ENCODE results near the gene IFRD2. TPM values are rescaled to one million over a fixed set of nuclear protein-coding genes. Genes with fewer than 3 reads are reported as not detected.
A peak's percentile ranks its signal among the peaks of the same experiment; 100 is the strongest.

IFRD2 gene
- total and polyA plus RNA-seq, 2 of the 13 experiments (the other 11 are each of a cell fraction or from before 2014, with no cell fraction given), result 32.8 to 96.1 TPM

DNA sequence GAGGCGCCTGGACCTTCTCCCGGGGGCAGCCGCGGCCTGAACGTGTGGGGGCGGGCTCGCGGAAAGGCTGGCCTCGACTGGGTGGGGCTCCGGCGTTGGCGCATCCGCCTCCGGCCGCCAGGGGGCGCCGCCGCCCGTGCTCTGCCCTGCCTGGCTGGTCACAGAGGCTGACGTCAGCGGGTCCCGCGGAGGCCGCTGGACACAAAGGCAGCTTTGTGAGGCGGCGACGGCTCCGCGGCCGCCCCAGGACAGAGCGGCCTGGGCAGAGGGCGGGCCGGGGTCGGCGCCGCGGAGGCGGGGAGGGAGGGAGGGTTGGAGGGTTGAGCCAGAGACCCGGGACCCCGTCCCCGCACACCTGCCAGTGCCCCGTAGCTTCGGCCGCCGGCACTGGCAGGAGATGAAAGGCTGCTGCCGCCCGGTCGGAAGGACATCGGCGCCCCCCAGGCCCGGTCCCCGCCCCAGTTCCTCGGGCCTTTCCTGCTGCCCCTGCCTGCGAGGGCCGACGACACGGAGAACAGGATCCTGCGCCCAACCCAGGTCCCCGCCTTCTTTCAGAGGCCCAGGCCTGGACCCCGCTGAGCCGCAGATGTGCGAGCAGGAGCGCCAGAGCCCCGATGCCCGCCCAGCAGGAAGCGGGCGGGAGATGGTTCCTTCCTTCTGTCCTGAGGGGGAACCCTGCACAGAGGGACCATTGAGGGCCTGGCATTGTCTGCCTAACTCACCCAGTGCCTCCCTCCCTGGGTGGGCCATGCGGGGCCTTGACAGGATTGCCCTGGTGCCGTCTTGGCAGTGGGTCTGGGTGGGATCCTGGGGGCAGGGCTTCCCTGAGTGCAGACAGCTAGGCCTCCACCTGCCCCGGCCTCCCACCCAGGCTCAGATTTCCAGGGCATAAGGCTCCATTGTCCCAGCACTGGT is 31.9 kb downstream of the IFRD2 start (continued):
- TF ChIP-seq, protein P1, sequence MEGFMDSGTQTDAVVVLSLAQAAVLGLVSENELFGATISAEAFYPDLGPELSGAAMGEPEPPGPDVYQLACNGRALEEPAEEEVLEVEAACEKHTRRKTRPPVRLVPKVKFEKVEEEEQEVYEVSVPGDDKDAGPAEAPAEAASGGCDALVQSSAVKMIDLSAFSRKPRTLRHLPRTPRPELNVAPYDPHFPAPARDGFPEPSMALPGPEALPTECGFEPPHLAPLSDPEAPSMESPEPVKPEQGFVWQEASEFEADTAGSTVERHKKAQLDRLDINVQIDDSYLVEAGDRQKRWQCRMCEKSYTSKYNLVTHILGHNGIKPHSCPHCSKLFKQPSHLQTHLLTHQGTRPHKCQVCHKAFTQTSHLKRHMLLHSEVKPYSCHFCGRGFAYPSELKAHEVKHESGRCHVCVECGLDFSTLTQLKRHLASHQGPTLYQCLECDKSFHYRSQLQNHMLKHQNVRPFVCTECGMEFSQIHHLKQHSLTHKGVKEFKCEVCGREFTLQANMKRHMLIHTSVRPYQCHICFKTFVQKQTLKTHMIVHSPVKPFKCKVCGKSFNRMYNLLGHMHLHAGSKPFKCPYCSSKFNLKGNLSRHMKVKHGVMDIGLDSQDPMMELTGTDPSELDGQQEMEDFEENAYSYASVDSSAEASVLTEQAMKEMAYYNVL (CRISPR knock-in tag; IDR thresholded peaks at IDR 0.05; ENCODE audit: borderline replicate concordance), result peak; percentile 76; the same call in 1 of the 2 replicates
- TF ChIP-seq ZNF513 (CRISPR knock-in tag; conservative IDR thresholded peaks at IDR 0.05), result no peak
- TF ChIP-seq ZNF280D (CRISPR knock-in tag; IDR thresholded peaks at IDR 0.05), result peak; percentile 53; the same call in 1 of the 2 replicates
- no peak for TF ChIP-seq ZMAT5 (CRISPR knock-in tag; IDR thresholded peaks at IDR 0.05; ENCODE audit: borderline replicate concordance, low read depth)
- TF ChIP-seq HNF4A (CRISPR knock-in tag; IDR thresholded peaks at IDR 0.05), result peak; percentile 72
- peak; percentile 70; the same call in 1 of the 2 replicates for TF ChIP-seq TARDBP (CRISPR knock-in tag; IDR thresholded peaks at IDR 0.05)
- TF ChIP-seq U2AF1 (optimal IDR thresholded peaks at IDR 0.05; ENCODE audit: low read depth, low read length), result no peak
- peak; percentile 41 for TF ChIP-seq NR2F6 (IDR thresholded peaks at IDR 0.05)
- peak; percentile 75 for TF ChIP-seq NR2F6 (CRISPR knock-in tag; IDR thresholded peaks at IDR 0.05)
- TF ChIP-seq, protein P2, sequence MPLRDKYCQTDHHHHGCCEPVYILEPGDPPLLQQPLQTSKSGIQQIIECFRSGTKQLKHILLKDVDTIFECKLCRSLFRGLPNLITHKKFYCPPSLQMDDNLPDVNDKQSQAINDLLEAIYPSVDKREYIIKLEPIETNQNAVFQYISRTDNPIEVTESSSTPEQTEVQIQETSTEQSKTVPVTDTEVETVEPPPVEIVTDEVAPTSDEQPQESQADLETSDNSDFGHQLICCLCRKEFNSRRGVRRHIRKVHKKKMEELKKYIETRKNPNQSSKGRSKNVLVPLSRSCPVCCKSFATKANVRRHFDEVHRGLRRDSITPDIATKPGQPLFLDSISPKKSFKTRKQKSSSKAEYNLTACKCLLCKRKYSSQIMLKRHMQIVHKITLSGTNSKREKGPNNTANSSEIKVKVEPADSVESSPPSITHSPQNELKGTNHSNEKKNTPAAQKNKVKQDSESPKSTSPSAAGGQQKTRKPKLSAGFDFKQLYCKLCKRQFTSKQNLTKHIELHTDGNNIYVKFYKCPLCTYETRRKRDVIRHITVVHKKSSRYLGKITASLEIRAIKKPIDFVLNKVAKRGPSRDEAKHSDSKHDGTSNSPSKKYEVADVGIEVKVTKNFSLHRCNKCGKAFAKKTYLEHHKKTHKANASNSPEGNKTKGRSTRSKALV (CRISPR knock-in tag; IDR thresholded peaks at IDR 0.05), result peak; percentile 59; the same call in 1 of the 2 replicates
- no peak for TF ChIP-seq SMAD9 (CRISPR knock-in tag; IDR thresholded peaks at IDR 0.05)
- TF ChIP-seq, protein P3, sequence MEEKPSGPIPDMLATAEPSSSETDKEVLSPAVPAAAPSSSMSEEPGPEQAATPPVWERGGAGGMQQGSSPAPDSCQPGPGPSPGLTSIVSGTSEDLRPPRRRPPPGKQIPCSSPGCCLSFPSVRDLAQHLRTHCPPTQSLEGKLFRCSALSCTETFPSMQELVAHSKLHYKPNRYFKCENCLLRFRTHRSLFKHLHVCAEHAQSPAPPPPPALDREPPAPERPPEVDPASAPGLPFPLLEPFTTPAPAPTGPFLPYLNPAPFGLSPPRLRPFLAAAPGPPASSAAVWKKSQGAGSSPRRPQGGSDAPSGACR (CRISPR knock-in tag; IDR thresholded peaks at IDR 0.05), result peak; percentile 88
- peak; percentile 99 for TF ChIP-seq PHF21A (CRISPR knock-in tag; IDR thresholded peaks at IDR 0.05)

All from HepG2 (cell line).